HG03045 (cell line): ENCODE results near the gene STKLD1.

Source experiments
- ATAC-seq: cut with Tn5 transposase; IDR thresholded peaks from one replicate; pipeline ENCODE4 v1.9.1; 2021; ENCODE audit warnings: mild to moderate bottlenecking, moderate library complexity; ENCODE audit not compliant: unreplicated experiment

STKLD1 gene

DNA sequence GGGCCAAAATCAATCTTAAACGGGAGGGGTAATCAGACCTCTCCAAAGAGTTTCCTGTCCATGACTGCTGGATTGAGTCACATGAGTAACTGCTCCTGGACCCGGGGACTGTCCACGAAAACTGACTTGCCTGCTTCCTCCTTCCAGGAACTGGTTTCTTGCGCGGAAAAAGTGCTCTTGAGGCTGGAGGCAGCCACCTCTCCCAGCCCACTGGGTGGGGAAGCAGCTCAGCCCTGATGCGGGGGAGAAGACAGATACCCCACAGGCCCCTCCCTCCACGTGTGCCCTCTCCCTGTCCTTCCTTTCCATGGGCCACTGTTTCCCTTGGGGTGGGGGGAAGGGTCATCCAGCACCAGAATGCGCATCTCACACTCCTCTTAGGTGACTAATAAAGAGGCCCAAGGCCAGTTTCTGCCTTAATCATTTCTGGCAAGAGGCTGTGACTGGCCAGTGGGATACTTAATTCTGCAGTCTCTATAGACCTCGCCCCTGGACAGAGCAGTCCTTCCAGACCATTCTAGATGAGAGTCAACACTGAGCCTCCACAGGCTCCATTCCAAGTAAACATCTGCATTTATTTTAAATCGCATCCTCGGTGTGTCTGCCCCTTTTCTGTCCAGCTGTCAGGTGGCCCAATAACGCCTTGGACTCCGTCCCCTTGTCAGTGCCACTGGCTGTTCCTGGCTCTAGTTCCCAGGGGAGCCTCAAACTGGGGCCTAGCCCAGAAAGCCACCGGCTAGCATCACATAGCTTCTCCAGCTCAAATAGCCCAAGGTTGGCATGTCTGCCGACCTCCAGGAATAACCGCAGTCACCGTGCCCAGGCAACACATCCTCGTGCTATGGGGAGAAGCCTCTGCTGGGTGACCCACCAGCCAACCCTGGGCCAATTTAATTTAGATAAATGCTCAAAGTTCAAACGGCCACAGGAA is 29.6 kb downstream of the STKLD1 start:
- ATAC-seq = no peak

DNA sequence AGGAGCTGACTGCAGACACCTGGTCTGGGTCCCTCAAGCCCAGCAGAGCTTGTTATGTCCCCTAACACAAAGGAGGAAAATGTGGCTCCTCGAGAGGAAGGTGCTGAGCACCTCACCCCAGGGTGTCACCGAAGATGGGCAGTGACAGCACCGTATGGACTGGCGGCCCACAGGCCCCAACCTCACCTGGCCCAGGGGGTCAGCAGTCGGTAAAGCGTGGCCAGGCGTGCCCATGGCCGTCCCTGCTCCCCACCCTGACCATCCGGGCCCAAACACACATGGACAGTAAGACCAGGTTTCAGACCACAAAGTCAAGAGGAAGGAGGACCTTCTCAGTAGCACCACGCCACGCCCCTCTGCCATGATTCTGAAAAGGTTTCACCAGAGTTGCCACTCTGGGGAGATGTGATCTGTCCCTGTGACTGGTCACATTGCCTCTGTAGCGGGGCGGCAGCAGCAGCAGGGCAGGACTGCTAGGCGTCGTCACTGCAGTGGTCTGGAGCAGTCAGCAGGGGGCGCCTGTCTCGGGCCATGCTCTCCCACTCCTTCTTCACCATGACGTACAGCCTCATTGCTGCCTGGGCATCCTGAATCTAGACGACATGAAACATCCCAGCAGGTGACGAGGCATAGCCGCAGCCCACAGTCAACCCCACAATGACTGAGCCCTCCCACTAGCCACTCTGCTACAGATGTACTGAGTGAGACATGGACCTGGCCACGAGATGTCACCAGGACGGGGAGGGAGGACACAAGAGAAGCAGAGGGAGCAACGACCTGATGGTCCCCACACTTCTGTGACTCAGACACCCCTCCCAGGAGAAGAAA is 30.5 kb downstream of the STKLD1 start:
- ATAC-seq = peak; percentile 48

DNA sequence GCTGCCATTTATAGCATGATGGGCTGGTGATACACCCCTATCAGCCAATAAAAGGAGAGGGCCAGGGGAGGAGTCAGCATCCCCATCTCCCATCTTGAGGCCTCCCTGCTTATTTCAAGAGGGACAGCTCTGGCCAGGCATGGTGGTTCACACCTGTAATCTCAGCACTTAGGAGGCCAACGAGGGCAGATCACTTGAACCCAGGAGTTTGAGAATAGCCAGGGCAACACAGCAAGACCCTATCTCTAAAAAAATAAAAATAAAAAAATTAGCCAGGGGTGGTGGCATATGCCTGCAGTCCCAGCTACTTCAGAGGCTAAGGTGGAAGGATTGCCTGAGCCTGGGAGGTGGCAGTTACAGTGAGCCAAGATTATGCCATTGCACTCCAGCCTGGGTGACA is 31.9 kb downstream of the STKLD1 start:
- no peak for ATAC-seq

DNA sequence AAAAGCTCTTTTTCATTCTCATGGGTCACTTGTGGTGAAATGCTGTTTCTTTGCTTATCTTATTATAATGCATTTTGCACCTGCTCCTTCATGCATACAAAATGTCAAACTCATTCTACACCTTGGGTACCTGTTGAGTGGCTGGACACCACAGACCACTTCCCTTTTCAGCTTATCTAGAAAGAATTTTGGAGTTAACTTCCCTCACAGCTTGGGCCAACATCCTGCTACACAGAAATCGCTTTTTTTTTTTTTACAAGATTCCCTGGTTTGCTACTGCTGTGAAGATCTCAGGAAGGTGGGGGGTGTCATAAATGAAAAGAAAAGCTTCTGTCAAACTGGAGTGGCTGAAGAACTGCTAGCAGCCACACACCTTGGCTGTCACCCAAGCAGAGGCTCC is 39.0 kb downstream of the STKLD1 start:
- no peak for ATAC-seq

DNA sequence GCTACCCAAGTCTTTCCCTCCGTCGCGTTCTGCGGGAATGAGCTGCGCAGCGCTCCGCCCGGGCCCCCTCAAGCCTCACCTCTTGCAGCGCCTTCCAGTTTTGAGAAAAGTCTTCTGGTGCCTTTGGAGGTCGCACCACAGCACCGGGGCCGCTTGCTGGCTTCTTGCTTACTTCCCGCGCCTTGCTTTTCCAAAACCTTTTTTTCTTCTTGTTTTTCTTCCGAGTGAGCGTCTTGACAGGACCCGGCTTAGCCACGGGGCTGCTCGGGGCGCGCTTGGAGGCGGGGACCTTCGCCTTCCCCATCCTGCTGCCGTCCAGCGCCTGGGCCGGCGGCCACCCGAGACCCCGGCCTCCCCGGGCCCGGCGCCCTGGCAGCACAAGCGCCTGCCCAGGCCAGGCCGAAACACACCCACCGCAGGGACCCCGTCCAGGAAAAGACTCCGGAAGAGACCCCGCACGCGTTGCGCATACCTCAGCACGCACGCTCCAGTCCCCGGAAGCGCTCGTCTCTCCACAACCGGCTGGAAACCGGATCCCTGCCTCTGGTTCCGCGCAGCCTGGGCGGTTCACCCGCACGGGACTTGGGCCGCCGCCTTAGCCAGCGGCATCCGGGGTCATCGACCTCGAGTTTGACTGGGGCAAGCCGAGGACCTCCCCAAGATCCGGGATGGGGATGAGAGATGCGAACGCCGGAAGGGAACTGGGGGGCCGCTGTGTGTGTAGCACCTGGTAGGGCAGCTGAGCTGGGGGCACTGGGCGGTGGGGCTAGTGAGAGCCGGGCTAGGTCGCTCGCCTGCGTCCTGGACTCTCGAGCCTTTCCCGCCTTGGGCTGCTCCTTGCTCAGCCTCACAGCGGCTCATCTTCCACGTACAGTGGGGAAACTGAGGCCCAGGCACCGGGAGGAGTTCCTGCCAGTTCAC is 41.6 kb downstream of the STKLD1 start, which contains the start of gene REXO4:
Gene REXO4, minus strand, starts transcription at position 470 of the 921 bp plus-strand sequence. Its CDS starts 166 bp downstream, at position 304.
- ATAC-seq = peak; percentile 74

DNA sequence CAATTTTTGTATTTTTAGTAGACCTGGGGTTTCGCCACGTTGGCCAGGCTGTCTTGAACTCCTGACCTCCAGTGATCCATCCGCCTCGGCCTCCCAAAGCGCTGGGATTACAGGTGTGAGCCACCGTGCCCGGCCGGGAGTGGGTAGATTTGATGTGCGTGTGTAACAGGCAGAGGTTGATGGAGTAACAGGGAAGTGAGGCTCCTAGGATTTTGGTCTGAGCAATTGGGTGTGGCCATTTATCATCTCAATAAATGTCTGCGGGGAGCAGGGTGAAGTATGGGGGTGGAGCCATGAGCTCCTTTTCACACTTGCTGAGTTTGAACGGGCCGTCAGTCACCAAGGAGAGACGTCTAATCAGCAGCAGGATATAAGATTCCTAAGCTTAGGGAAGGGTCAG is 42.8 kb downstream of the STKLD1 start:
- ATAC-seq = no peak

DNA sequence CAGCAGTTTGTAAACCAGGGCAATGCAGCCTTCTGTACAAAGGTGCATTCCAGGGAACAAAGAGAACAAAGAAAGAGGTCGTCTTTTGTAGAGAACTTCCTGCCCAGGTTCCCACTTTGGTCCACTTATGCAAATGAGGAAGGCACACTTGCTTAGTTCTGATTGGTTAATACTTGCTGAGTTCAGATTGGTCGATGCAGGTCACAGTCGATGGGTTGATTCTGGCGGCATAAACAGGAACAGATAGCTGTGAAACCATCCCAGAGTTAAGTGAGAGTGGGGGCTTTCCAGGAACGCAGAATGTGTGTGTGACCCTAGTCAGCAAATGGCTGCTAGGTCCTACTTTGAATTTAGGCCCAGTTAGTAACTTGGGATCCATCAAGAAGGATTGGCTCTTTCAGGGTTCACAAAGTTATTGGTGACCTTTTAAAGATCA is 44.2 kb downstream of the STKLD1 start:
- ATAC-seq = no peak

DNA sequence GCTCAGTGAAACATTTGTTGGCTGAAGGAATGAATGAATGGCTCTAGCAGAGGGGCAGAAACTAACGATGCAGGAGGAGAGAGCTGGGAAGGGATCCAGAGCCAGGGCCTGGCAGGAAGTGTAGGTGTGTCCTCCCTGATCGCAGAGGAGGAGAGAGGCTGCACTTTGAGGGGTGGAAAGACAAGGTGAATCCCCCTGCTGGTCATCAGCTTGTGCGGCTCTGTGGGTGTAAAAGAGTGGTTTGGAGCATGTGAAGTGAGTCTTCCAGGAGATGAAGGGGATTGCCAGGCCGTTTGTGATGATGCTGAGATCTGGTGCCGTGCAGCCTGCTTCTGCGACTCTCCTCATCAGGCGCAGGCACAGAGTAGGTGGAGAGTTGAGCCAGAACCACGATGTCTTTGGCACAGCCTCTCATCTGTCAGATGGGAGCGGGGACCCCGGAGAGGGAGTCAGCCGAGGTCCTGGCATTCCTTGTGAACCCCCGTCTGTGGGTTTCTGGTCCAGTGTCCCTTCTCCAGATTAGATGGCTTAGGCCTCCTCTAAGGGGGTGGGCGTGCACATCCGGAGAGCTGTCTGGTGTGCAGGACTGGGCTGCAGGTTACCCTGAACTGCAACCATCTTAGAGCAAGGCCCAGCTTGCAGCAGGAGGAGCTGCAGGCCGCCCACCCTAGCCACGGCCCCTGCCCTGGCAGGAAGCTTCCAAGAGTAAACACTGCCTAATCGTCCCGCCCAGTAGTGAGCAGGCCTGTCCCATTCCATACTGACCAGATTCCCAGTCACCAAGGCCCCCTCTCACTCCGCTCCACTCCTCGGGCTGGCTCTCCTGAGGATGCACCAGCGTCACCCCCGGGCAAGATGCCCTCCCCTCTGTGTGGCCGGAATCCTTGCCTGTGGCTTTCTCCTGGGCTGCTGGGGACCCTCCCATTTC is 45.7 kb downstream of the STKLD1 start, which contains the start of gene ADAMTS13:
Gene ADAMTS13, plus strand, starts transcription at position 753 of the 928 bp plus-strand sequence. Its CDS starts 77 bp downstream, at position 830.
- ATAC-seq = no peak

DNA sequence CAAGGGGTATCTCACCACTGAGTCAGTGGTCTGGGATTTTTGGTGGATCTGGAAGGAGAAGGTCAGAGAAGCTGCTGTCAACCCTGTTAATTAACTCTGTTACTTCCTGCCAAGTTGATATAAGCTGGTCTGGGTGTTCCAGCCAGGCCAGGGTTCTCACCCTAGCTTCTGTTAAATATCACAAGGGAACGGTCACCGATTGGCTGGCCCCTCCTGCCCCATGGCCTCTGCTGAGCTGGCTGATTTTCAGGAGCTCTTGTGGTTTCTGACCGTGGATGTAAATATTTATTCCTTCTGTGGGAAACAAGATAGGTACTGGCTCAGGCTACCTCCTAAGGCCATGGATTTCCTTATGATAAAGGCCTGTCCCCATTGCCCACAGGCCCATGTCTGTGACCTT is 47.0 kb downstream of the STKLD1 start:
- ATAC-seq = no peak

DNA sequence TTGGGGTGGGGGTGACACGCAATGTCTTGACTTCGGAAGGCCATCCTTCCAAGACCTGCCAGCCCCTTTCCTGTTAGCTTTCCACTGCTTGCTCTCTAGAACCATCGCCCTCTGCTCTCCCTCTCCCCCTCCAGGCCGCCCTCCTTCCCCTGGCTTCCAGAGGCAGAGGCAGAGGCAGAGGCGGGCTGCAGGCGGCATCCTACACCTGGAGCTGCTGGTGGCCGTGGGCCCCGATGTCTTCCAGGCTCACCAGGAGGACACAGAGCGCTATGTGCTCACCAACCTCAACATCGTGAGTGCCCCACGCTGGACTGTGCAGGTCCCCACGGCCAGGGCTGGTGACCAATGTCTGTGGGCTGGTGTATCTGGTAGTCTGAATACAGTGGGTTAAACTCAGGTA is 48.0 kb downstream of the STKLD1 start:
- ATAC-seq = no peak

DNA sequence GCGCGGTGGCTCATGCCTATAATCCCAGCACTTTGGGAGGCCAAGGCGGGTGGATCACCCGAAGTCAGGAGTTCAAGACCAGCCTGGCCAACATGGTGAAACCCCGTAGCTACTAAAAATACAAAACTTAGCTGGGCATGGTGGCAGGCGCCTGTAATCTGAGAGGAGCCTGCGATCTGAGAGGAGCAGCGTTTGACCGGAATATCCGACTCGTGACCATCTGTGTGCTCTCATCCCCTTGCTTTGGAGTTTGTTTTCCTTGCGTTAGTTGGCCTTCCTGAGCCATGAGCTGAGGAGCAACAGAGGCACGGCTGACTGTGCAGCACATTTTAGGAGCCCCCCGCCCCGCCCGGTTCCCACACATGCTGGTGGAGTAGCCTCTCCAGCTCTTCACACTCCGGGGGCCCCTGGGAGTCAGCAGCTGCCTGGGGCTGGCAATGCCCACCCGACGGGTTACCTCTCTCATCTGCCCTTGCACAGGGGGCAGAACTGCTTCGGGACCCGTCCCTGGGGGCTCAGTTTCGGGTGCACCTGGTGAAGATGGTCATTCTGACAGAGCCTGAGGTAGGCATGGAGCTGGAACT is 49.0 kb downstream of the STKLD1 start:
- ATAC-seq = no peak

DNA sequence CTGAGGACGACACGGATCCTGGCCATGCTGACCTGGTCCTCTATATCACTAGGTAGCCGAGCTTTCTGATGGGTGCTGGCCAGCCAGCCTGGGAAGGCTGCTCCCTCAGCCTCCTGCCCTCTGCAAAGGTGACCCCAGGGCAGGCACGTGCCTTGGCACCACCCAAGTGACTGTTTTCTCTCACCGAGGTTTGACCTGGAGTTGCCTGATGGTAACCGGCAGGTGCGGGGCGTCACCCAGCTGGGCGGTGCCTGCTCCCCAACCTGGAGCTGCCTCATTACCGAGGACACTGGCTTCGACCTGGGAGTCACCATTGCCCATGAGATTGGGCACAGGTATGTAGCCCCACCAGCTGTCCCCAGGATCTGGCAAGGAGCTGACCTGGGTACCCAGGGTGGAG is 49.8 kb downstream of the STKLD1 start:
- ATAC-seq = no peak

DNA sequence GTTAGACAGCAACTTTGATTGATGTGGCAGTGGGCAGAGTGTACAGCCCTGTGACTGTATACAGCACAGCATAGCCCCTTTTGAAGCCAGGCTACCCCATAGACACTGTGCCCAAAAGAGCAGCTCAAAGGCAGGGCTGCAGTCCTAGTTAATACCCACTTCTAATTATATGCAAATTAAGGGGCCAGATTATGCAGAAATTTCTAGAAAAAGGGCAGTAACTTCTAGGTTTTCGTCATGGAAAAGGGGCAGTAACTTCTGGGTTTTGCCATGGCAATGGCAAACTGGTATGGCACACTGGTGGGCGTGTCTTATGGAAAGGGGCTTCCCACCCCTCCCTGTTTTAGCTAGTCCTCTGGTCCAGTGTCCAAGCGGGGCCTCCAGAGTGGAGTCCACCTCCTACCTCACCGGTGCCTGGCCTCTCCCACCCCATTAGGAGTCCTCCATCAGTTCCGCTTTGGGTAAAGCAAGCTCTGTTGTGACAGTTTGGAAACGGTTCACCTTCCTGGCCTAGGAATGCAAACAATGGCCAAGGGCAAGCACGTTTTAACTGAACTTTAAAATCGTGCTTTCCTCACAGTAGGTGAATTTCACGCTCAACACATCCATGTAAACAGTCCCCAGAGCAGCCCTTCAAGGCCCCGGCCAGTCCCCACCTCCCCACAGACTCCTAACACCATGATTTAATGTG is 51.6 kb downstream of the STKLD1 start:
- ATAC-seq = no peak

DNA sequence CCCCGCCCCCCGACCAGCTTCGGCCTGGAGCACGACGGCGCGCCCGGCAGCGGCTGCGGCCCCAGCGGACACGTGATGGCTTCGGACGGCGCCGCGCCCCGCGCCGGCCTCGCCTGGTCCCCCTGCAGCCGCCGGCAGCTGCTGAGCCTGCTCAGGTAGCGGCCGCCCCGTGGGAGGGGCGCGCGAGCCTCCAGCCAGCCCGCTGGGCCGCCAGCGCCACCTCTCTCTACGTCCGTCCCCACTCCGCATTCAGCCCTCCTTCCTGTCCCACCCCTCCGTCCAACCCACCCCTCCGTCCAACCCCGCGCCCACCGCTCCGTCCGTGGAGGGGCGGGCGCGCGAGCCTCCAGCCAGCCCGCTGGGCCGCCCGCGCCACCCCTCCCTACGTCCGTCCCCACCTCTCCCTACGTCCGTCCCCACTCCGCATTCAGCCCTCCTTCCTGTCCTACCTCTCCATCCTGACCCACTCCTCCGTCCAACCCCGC is 52.5 kb downstream of the STKLD1 start:
- ATAC-seq = no peak

DNA sequence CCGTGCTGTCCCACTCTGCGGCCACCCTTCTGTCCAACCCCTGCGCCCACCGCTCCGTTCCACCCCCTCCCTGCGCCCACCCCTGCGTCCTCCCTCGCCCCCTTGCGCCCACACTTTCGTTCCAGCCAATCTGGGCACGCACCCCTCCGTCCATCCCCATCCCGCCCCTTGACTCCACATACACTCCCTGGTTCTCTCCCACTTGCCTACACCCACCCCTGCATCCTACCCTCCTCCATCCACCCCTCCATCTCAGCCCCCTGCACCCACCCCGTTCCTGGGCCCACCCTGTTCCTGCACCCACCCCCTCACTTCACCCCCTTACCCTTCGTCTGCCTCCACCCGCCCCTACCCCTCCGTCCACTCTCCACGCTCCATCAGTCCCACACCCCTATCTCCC is 53.0 kb downstream of the STKLD1 start:
- no peak for ATAC-seq

DNA sequence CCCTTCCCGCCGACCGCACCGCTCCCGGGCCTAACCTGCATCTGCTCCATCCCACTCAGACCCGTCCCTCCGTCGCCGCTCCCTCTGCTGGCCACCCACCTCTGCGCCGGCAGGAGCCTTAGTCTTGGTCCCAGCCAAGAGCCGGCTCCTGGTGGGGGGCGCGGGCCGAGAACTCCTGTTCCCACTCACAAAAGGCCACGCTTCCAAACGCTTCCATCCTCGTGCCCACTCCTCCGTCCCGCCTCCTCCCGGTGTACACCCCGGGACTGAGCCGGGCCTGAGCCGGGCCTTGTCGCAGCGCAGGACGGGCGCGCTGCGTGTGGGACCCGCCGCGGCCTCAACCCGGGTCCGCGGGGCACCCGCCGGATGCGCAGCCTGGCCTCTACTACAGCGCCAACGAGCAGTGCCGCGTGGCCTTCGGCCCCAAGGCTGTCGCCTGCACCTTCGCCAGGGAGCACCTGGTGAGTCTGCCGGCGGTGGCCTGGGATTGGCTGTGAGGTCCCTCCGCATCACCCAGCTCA is 53.5 kb downstream of the STKLD1 start:
- ATAC-seq = no peak

DNA sequence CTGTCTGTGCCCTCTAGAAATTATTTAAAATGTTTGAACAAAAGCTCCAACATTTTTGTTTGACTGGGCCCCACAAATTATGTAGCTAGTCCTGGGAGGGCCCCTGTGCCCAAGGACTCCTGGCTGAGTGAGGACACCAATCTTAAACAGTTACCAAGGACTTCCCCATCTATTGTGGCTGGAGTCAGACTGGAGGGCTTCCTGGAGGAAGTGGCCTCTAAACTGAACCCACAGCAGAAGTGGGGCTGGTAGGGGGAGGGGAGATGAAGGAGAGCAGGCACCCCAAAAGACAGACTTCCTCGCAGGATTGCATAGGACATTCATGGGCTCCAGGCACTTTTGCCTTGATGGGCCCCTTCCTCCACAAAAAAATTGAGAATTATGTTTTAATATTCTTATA is 54.1 kb downstream of the STKLD1 start:
- ATAC-seq = no peak

DNA sequence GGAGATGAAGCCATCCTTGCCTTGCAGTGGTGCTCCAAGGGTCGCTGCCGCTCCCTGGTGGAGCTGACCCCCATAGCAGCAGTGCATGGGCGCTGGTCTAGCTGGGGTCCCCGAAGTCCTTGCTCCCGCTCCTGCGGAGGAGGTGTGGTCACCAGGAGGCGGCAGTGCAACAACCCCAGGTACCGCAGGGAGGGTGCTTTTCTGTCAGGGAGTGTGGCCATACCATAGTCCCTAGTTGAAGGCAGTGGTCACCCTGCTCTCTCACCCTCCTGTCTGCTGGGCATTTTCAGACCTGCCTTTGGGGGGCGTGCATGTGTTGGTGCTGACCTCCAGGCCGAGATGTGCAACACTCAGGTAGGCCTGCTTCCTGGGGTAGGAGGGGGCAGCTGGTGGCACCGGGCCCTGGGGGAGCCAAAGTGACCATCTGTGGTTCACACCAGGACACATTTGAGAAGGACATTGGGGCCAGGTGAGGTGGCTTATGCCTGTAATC is 57.2 kb downstream of the STKLD1 start:
- ATAC-seq = no peak
